Measurements from ENCODE around the gene TMEM135. TPM values are rescaled to one million over a fixed set of nuclear protein-coding genes. Genes with fewer than 3 reads are reported as not detected.
"Not testable (repeated sequence)": the region's sequence is repeated elsewhere in the genome, so short reads cannot be mapped to it uniquely, and the experiment has no call there.

Gene TMEM135
- polyA plus RNA-seq, 4 donors: 29.7 to 44.1 (median 38.0) TPM

DNA sequence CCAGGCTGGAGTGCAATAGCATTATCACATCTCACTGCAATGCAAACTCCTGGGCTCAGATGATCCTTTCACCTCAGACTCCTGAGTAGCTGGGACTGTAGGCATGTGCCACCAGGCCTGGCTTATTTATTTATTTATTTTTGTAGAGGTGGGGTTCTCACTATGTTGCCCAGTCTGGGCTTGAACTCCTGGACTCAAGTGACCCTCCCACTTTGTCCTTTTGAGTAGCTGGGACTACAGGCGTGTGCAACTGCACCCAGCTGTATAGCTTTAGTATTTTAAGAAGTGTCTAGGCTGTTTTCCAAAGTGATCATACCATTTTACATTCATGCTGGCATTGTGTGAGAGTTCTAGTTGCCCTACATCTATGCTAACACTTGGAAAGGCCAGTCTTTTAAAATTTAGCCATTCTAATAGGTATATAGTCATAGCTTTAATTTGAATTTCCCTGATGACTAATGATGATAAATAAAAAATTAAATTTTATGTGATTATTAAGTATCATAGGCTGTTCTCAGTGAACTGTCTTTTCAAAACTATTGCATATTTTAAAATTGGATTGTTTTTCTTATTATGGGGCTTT lies 96.9 kb downstream of the TMEM135 start:
- DNase-seq (ENCODE audit: low read depth in 4 of 4, low spot score in 2 of 4): no peak

DNA sequence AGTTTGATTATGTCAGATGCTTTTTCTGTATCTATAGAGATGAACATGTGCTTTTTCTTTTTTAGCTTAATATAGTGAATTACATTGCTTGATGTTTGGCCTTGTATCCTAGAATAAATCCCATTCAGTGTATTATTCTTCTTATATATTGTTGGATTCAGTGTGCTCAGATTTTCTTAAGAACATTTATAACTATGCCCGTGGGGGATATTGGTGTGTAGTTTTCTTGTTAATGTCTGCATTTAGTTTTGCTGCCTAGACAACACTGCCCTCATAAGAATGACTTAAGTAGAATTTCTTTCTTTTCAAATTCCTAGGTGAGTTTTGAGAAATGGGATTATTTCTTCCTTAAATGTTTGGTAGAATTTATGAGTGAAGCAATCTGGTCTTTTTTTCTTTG lies 98.5 kb downstream of the TMEM135 start:
- DNase-seq (ENCODE audit: low read depth in 4 of 4, low spot score in 2 of 4): no peak

DNA sequence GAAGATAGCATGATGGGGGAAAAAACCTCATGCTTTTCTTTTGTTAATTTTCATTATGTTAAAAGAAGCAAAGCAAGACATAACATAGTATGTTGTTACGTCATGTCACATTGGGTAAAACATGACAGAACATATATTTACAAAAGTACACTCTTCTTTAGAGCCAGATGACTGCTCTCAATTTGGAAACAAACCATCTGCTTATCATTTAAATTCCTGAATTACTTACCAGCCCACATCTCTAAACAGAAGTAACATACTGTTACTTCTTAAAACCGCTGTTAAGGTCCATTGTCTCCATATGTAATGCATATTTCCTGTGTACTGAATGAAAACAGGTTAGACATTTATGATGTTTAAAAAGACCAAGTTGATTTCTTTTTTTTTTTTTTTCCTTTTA lies 100.0 kb downstream of the TMEM135 start:
- DNase-seq (ENCODE audit: low read depth in 4 of 4, low spot score in 2 of 4): no peak

DNA sequence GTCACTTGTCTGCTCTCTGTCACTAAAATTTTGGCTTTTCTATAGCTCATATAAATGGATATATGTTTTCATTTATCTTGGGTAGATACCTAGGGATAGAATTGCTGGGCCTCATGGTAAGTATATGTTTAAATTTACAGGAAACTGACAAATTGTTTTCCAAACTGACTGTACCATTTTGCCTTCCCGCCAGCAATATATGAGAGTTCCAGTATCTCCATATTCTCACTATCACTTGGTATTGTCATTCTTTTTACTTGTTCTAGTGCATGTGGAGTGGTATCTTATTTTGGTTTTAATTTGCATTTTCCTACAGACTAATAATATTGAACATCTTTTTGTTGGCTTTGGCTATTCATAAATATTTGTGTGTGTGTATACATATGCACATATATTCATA lies 101.7 kb downstream of the TMEM135 start:
- DNase-seq (ENCODE audit: low read depth in 4 of 4, low spot score in 2 of 4): no peak

DNA sequence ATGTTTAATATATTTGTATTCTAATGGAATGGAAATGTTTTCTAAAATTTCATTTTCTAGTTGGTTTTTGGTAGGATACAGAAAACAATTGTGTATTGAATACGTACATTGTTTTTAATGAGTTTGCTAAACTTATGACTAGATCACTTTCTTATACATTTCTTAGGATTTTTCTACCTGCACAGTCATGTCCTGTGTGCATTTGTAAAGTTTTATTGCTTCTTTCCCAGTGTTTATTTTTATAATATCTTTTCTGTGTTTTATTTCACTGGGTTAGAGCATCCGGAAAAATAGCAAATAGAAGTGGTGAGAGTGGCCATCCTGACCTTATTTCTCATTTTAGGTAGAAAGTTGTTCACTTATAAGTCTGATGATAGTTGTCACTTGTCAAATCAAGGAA lies 103.6 kb downstream of the TMEM135 start:
- no peak for DNase-seq (ENCODE audit: low read depth in 4 of 4, low spot score in 2 of 4)

DNA sequence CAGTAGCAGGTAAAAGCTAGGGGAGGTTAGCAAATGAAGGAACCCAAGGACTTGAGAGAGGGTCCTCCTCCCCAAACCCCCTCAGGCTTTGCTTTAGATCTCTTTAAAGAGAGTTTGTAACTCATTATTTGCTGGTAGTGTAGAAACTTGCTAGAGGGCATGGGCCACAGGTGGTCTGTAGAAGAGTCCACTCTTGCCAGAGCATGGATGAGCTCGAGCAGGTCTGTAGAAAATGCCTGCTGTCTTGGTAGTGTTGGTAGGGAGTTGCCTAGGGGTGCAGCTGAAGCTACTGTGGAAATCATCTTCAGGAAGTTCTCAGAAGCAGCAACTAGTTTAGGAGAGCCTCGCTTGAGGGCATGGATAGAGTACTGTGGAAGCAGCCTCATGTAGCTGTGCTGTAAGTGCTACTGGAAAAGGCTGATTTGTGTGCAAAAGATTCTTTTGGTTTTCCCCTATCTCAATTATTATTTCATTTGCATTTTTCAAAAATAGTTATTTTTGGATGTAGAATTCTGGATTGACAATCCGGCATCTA lies 104.3 kb downstream of the TMEM135 start:
- DNase-seq (ENCODE audit: low read depth in 4 of 4, low spot score in 2 of 4): no peak

DNA sequence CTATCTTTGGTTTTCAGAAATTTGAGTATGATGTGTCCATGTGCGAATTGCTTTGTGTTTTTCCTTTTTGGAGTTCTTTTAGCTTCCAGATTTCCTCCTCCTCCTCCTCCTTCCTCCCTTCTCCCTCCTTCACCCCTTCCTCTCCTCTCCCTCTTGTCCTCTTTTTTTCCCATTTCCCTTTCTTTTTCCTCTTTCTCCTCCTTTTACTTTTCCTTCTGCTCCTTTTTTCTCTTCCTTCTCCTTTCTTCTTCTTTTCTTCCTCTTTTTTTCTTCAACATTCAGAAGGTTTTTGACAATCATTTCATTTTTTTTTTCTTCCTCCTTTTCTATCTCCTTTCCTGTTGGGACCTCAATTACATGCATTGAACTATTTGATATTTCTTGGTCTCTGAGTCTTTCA lies 104.9 kb downstream of the TMEM135 start:
- DNase-seq (ENCODE audit: low read depth in 4 of 4, low spot score in 2 of 4): no peak

DNA sequence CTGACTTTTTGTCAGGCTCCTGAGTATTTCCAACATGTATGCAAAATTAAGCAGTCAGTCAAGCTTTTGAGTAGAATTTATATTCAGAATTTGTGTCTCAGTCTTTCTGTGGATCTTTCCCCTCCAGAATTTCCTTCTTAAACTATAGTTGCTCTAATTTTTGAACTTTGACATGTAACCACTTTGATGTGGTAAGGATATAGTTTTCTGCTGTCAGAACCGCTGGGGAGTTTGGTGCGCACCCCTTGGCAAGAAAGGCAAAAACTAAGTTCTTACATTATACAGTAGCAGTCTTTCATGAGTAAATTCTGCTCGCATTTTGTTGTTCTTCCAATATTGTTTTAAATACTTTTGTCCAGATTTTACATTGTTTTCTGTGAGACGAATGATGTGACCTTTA lies 105.9 kb downstream of the TMEM135 start:
- DNase-seq (ENCODE audit: low read depth in 4 of 4, low spot score in 2 of 4): no peak

DNA sequence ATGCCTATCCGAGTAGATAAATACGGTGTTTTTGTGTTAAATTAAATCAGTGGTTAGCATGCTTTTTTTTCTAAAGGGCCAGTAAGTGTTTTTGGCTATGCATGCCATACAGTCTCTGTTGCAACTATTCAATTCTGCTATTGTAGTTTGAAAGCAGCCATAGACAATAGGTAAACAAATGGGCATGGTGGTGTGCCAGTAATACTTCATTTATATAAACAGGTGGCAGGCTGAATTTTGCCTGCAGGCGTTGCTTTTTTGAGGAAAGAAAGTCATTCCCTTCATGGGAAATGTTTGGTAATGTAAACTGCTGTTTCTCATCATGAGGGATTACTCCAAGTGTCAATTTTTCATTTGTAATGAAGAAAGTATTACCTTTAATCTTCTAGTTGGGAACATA lies 106.5 kb downstream of the TMEM135 start:
- DNase-seq (ENCODE audit: low read depth in 4 of 4, low spot score in 2 of 4): no peak

DNA sequence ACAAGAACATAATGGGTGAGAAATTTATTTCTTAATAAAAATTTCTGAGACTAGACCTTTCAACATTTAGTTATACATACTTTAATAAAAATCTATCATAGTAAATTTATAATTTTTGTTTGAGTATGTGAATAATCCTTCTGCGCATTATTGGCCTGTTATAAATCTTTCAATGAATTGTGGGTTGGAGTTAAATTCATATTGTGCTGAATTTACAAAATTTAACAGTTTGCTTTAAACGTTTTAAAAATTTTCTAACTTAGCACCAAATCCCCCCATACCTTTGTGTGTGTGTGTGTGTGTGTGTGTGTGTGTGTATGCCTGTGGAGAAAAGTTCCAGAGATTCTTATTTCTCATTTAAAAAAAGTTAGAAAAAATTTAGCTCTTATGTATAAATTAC lies 111.0 kb downstream of the TMEM135 start:
- DNase-seq (ENCODE audit: low read depth in 4 of 4, low spot score in 2 of 4): no peak

DNA sequence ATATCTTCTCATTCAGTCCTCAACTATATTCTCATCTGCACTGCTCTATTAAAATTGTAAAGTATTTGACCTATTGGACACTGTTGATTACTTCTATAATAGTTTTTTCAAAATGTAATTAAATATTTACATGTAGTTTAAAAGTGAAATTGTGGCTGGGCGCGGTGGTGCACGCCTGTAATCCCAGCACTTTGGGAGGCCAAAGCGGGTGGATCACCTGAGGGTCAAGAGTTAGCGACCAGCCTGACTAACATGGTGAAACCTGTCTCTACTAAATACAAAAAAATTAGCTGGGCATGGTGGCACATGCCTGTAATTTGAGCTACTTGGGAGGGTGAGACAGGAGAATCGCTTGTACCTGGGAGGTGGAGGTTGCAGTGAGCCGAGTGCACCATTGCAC lies 112.0 kb downstream of the TMEM135 start:
- not testable (repeated sequence) for DNase-seq (ENCODE audit: low read depth in 4 of 4, low spot score in 2 of 4)

DNA sequence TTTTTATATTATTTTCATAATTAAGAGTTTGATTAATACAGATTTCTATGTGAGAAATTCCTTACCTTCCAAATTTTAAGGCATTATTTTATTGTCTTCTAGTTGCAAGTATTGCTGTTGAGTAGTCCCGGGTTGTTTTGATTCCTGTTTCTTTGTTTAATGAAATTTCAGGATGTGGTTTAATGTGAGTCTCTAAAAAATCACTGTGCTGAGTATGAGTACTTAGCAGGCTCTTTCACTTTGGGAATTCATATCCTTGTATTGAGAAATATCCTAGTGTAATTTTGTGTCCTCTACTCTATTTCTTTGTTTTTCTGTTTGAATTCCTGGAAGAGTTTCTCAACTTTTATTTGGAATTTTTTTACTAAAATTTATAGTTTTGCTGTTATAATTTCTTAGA lies 113.2 kb downstream of the TMEM135 start:
- DNase-seq (ENCODE audit: low read depth in 4 of 4, low spot score in 2 of 4): no peak

DNA sequence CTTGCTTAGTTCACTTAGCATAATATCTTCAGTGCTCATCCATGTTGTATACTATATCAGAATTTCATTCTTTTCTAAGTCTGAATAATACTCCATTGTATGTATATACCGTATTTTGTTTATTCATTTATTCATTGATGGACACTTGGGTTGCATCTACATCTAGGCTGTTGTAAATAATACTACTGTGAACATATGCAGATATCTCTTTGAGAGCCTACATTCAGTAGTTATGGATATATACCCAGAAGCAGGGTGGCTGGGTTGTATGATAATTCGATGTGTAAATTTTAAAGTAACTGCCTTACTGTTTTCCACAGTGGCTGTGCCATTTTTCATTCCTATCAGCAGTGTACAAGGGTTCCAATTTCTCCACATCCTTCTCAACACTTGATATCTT lies 116.5 kb downstream of the TMEM135 start:
- DNase-seq (ENCODE audit: low read depth in 4 of 4, low spot score in 2 of 4): no peak

DNA sequence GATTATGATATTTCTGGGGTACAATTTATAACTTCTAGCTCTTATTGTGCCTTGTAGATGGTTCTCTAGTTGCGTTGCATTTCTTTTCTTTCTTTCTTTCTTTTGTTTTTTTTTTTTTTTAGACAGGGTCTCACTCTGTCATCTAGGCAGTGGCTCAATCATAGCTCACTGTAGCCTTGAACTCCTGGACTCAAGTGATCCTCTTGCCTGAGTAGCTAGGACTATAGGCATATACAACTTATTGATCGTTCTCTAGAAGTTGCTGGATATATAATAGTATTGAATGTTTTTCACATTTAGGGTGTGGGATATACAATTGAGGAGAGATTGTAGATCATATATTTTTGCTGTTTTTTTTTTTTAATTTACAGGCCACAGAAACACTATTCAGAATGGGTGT lies 119.2 kb downstream of the TMEM135 start:
- DNase-seq (ENCODE audit: low read depth in 4 of 4, low spot score in 2 of 4): no peak

DNA sequence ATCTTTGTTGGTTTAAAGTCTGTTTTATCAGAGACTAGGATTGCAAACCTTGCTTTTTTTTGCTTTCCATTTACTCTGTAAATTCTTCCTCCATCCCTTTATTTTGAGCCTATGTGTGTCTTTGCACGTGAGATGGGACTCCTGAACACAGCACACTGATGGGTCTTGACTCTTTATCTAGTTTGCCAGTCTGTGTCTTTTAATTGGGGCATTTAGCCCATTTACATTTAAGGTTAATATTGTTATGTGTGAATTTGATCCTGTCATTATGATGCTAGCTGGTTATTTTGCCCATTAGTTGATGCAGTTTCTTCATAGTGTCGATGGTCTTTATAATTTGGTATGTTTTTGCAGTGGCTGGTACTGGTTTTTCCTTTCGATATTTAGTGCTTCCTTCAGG lies 131.3 kb downstream of the TMEM135 start:
- DNase-seq (ENCODE audit: low read depth in 4 of 4, low spot score in 2 of 4): not testable (repeated sequence)

DNA sequence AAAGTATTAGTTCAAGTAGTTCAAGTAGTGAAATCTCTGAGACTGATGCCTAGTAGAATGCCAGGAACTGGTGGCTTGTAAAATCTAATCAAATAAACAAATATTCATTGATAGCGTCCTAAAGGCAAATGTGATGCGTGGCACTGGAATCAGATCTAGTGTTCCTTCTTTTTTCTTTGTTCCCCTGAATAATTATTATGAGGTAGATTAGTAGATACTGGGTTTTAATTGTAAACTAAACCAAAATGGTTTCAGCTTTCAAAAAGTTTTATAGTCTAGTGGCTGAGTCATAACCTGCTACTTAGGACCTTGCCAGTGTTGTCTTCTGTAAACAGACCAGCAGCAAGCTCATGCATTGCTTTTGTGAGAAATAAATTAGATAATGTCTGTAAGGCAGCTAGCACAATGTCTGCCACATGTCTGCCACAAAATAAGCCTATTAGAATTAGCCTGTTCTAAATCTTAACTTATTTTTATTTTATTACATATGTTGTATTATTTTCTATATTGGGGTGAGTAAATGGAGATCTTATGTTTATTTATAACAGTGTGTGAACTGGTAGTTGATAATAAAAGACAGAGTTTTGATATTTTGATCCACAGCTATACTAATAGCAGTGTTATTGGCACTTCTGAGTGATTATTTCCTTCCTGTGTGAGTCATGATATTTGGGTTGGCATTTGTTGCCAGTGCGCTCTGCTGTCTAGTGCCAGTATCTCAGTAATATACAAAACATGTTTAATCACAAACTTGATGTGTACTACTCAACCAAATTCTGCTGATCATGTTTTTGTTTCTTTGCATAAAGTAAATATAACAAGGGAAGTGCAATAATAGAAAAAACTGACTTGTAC lies 135.7 kb downstream of the TMEM135 start:
- DNase-seq (ENCODE audit: low read depth in 4 of 4, low spot score in 2 of 4): no peak

DNA sequence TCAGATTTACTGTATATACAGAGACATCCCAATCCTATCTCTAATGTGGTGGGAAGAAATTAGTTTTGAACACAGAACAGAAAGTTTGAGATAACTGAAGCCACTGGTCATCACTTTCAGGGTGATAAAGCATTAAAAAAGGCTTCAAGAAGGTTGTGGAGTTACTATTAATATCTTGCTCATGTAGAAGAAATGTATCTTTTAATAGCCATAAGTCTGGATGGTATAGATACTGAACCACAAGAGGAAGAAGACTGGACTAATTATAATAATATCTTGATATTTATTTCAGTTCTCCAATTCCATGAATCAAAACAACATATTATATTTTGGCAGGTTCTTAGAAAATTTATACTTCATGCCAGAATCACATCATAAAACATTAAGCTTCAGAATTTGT lies 137.1 kb downstream of the TMEM135 start:
- no peak for DNase-seq (ENCODE audit: low read depth in 4 of 4, low spot score in 2 of 4)

DNA sequence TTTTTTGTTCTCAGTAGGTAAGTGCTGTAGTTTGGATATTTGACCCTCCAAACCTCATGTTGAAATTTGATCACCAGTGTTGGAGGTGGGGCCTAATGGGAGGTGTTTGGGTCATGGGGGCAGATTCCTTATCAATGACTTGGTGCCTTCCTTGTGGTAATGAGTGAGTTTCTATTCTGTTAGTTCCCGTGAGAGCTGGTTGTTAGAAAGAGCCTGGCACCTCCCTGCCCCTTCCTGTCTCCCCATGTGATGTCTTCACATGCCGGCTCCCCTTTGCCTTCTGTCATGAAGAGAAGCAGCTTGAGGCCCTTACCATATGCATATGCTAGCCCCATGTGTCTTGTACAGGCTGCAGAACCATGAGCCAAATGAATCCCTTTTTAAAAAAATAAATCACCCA lies 138.3 kb downstream of the TMEM135 start:
- no peak for DNase-seq (ENCODE audit: low read depth in 4 of 4, low spot score in 2 of 4)

DNA sequence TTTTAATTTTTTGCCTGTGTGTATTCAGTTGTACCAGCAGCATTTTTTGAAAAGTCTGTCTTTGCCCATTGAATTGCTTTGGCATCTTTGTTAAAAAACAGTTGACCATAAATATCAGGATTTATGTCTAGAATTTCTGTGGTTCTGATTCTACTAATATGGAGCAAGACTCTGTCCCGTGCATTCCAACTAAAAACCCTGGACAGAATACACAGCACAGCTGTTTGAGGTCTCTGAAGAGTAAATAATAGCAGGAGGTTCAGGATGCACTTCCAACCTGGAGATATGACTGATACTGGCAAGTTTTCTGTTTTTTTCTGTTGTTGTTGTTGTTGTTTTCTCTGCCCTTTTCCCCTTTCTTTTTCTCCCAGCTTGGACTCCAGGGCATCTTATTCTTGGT lies 141.9 kb downstream of the TMEM135 start:
- DNase-seq (ENCODE audit: low read depth in 4 of 4, low spot score in 2 of 4): no peak

DNA sequence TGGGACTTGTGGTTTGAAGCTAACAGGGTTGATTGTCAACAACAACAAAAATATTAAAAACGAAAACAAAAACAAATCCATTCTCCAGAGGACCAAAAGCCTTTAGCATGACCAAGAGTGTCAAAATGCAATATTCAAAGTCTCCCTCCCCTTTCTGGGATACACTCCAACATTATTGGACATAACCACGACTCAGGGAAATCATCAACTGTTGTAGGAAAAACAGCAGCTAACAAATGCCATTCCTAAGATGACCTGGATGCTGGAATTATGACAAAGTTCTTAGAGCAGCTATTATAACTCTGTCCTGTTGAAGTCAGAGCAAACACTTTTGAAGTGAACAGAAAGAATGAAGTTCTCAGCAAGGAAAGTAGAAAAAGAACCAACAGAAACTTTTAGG lies 143.0 kb downstream of the TMEM135 start:
- no peak for DNase-seq (ENCODE audit: low read depth in 4 of 4, low spot score in 2 of 4)

DNA sequence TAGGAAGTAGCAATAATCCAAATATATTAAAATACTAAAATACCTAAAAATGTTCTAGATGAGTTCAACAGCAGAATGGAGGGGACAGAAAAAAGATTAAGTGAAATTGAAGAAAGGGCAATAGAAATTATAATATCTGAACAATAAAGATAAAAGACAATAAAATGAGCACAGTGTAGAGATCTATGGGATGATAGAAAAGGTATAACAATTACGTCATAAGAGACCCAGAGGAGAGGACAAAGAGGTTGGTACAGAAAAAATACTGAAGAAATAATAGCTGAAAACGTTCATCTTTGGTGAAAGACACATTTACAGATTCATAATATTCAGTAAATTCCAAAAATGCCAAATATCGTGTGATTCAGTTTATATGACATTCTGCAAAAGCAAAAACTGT lies 143.4 kb downstream of the TMEM135 start:
- no peak for DNase-seq (ENCODE audit: low read depth in 4 of 4, low spot score in 2 of 4)

DNA sequence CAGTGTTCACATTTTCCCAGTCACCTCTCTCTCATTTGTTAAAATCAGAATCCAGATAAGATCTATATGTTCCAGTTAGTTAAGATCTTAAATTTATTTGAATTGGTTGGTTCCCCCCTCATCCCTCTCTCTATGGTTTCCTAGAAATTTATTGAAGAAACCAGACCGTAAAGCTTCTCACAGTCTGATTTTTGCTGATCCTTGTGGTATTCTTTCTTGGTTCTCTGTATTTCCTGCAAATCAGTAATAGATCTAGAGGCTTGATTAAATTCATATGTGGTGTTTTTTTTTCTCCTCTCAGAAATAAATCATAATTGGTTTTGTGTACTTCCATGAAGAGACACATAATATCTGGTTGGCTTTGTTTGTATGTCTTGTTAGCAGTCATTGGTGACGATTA lies 147.5 kb downstream of the TMEM135 start:
- DNase-seq (ENCODE audit: low read depth in 4 of 4, low spot score in 2 of 4): no peak

All from left renal cortex interstitium (tissue), 4 donors.